CD4-positive, CD25-positive, alpha-beta regulatory T cell (primary cell): Measurements from ENCODE around the gene SLC6A11. TPM values are rescaled to one million over a fixed set of nuclear protein-coding genes. Genes with fewer than 3 reads are reported as not detected.

ENCODE experiments used
- ATAC-seq, 2 donors: fragments of 150-1000 bp; cut with Tn5 transposase; one replicate each; pipeline ENCODE4 v1.10.0; 2021; ENCODE audit warnings: low read depth in 2 of 2, moderate number of reproducible peaks in 2 of 2, moderate library complexity in 1 of 2
- DNase-seq, 3 donors: peaks; one replicate each; pipeline versions ENCODE4 v3.0.0 to v3.0.0-alpha.2; 2012 to 2022; ENCODE audit warnings: mixed read lengths in 1 of 3
- H3K27ac ChIP-seq: one replicate; pipeline ENCODE4 v1.7.0; 2013; ENCODE audit warnings: mild to moderate bottlenecking, low read length; ENCODE audit not compliant: insufficient read depth, poor library complexity, severe bottlenecking
- H3K27me3 ChIP-seq: one replicate; pipeline ENCODE4 v1.7.0; 2013; ENCODE audit warnings: low read length; ENCODE audit not compliant: control insufficient read depth, insufficient read depth
- H3K36me3 ChIP-seq: one replicate; pipeline ENCODE4 v1.7.0; 2013; ENCODE audit warnings: mild to moderate bottlenecking, low read length, moderate library complexity; ENCODE audit not compliant: control insufficient read depth, insufficient read depth
- H3K4me1 ChIP-seq: 2 replicates; pipeline ENCODE4 v1.7.0; 2013; ENCODE audit warnings: mild to moderate bottlenecking, low read length; ENCODE audit not compliant: insufficient read depth, control insufficient read depth, poor library complexity, severe bottlenecking
- H3K4me3 ChIP-seq: one replicate; pipeline ENCODE4 v1.7.0; 2013; ENCODE audit warnings: low read depth, mild to moderate bottlenecking, low read length, moderate library complexity
- H3K9me3 ChIP-seq, 2 experiments: 1 replicate in 1 of 2; 2 replicates in 1 of 2; pipeline ENCODE4 v1.7.0; 2013; ENCODE audit warnings: low read length in 2 of 2, mild to moderate bottlenecking in 1 of 2, moderate library complexity in 1 of 2; ENCODE audit not compliant: control insufficient read depth in 2 of 2
- H3K27ac Mint-ChIP-seq, 3 donors: one replicate each; pipeline ENCODE4 v1.8.0; 2020 to 2022; ENCODE audit warnings: mild to moderate bottlenecking in 3 of 3, mixed read lengths in 3 of 3, moderate library complexity in 2 of 3
- H3K27me3 Mint-ChIP-seq: one replicate; pipeline ENCODE4 v1.8.0; 2022; ENCODE audit warnings: mild to moderate bottlenecking, mixed read lengths
- H3K36me3 Mint-ChIP-seq: one replicate; pipeline ENCODE4 v1.8.0; 2020; ENCODE audit warnings: mixed read lengths
- H3K4me1 Mint-ChIP-seq, 4 donors: one replicate each; pipeline ENCODE4 v1.8.0; 2020 to 2022; ENCODE audit warnings: mixed read lengths in 4 of 4, mild to moderate bottlenecking in 1 of 4
- H3K4me3 Mint-ChIP-seq, 4 donors: one replicate each; pipeline ENCODE4 v1.8.0; 2020 to 2022; ENCODE audit warnings: mild to moderate bottlenecking in 4 of 4, mixed read lengths in 4 of 4, moderate library complexity in 3 of 4
- H3K9me3 Mint-ChIP-seq, 7 donors: one replicate each; pipeline ENCODE4 v1.8.0; 2020 to 2022; ENCODE audit warnings: mixed read lengths in 7 of 7, mild to moderate bottlenecking in 3 of 7, moderate library complexity in 2 of 7
- polyA plus RNA-seq, 4 donors: library from polyadenylated mRNA; unstranded; fragments of 300-500 nt; fragmentation: Illumina TruSeq; gene quantifications; one replicate each; pipeline ENCODE4 v1.2.3, GENCODE V29; 2021
- total RNA-seq: library from RNA; stranded (reverse); gene quantifications from one replicate; pipeline ENCODE4 v1.2.3, GENCODE V29; 2022

The SLC6A11 gene
- total and polyA plus RNA-seq, 5 donors from 2014 or later, result not detected

DNA sequence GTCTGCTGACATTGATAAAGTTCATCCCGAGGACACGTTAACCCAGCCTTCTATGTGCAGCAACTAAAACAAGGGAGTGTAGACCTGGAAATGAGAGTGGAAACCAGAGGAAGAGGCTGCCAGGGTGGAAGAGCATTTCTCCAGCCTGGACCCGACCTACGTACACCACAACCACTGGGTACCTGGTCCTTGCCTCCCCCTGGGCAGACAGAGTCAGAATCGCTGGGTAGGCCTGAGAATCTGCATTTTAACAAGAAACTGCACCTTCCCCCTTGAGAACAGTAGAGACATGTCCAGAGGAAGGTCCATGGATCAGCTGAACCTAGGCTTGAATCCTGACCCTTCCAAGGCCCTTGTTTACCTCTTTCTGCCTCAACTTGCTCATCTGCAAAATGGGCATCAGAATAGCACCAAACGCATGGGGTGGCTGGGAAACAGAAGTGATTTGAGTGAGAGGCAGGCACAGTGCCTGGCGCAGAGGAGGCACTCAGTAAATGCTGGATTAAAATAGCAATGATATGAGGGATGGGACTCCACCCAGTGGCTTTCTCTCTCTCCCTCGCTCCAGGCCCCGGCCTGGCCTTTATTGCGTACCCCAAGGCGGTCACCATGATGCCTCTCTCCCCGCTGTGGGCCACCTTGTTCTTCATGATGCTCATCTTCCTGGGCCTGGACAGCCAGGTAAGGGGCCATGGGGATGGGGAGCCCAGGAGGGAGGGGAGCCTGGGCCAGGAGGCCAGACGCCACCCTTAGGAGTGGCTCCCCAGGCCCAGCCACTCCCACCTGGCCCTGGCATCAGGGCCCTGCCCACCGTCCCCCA, 109.6 kb downstream of the SLC6A11 start:
- ATAC-seq (no peak), DNase-seq (no peak)
- Histone ChIP-seq H3K36me3 (no peaks in the 10 kb centered on the region), H3K4me1 (no peaks in the 10 kb centered on the region), H3K9me3 (no peaks in the 10 kb centered on the region), H3K27me3 (peaks cover 6% of the 10 kb centered on the region), H3K4me3 (no peak overlapping the region), H3K27ac (no peak overlapping the region)
- H3K27ac Mint-ChIP-seq, result no peak overlapping the region
- peaks cover 0 to 3% (median 2%) of the 10 kb centered on the region in 7 donors for H3K9me3 Mint-ChIP-seq
- H3K27me3 Mint-ChIP-seq, result peaks cover 13% of the 10 kb centered on the region
- H3K36me3 Mint-ChIP-seq, result no peaks in the 10 kb centered on the region
- no peak overlapping the region for H3K4me3 Mint-ChIP-seq
- no peaks in the 10 kb centered on the region for H3K4me1 Mint-ChIP-seq

DNA sequence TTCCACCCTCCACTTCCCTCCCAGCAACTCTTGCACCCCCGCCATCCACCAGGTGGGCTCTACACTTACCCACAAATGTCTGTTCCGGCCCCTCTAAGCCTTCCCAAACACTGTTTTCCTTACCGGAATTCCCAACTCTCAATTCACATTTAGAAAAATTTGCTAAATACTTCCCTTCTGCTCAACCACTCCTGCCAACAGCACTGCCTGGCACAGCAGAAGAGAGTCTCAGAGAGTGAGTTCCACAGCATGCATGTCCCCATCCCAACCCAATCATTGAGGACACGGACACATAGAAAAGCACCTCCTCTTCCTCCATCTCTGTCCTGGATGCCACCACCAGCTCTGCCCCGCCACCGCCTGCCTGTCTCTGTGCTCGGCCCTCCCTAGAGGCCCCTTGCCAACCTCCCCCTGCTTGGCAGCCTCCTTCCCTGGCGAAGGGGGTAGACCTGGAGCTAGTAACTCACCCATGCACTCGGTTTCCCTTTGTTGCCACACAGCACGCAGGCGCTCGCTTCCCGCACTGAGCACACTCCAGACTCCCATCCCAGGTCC, 110.3 kb downstream of the SLC6A11 start:
- Mint-ChIP-seq H3K4me1 (no peaks in the 10 kb centered on the region), H3K4me3 (no peak overlapping the region), H3K27ac (no peak overlapping the region), H3K9me3 (peaks cover 0 to 3% (median 0%) of the 10 kb centered on the region in 7 donors), H3K36me3 (no peaks in the 10 kb centered on the region), H3K27me3 (peaks cover 6% of the 10 kb centered on the region)
- H3K36me3 ChIP-seq, result no peaks in the 10 kb centered on the region
- peaks cover 2% of the 10 kb centered on the region for H3K27me3 ChIP-seq
- ATAC-seq, result no peak
- H3K9me3 ChIP-seq, result no peaks in the 10 kb centered on the region
- no peaks in the 10 kb centered on the region for H3K4me1 ChIP-seq
- no peak for DNase-seq
- H3K4me3 ChIP-seq, result no peak overlapping the region
- H3K27ac ChIP-seq, result no peak overlapping the region

DNA sequence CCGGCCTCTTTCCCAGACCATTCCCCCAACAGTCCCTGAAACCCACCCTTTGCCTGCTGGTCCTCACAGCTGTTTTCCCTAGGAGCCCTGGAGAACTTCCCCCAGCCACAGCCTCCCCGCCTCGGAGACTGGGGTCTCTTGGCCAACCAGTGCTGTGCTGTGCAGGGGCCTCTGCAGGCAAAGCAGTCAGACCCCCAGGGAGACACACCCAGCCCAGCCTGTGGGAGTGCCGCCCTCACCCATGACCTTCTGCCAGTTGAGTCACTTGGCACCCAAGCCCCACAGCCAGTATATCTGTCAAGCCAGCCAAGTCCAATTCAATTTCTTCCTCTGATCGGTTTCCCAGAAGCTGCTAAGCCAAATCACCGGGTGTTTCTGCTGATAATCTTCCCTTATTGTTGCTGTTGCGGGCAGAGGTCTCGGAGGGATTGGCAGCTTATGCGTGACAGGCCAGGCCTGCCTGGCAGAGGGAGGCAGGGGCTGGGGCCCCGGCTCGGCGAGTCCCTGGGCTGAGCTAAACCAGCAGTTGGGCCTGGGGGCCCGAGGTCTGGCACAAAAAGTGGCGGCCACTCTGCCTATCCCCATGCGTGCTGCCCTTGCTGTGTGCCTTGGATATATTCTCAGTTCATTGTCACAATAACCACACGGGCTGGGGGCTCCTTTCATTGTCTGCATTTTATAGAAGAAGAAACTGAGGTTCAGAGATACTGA, 110.9 kb downstream of the SLC6A11 start:
- H3K27me3 ChIP-seq, result peaks cover 2% of the 10 kb centered on the region
- peaks cover 0 to 3% (median 0%) of the 10 kb centered on the region in 7 donors for H3K9me3 Mint-ChIP-seq
- H3K4me3 ChIP-seq, result no peak overlapping the region
- H3K36me3 ChIP-seq, result no peaks in the 10 kb centered on the region
- DNase-seq (no peak), ATAC-seq (no peak)
- H3K27ac ChIP-seq, result no peak overlapping the region
- H3K4me3 Mint-ChIP-seq, result no peak overlapping the region
- no peaks in the 10 kb centered on the region for H3K27me3 Mint-ChIP-seq
- no peaks in the 10 kb centered on the region for H3K4me1 ChIP-seq
- no peaks in the 10 kb centered on the region for H3K36me3 Mint-ChIP-seq
- H3K4me1 Mint-ChIP-seq, result no peaks in the 10 kb centered on the region
- no peak overlapping the region for H3K27ac Mint-ChIP-seq
- H3K9me3 ChIP-seq, result no peaks in the 10 kb centered on the region

DNA sequence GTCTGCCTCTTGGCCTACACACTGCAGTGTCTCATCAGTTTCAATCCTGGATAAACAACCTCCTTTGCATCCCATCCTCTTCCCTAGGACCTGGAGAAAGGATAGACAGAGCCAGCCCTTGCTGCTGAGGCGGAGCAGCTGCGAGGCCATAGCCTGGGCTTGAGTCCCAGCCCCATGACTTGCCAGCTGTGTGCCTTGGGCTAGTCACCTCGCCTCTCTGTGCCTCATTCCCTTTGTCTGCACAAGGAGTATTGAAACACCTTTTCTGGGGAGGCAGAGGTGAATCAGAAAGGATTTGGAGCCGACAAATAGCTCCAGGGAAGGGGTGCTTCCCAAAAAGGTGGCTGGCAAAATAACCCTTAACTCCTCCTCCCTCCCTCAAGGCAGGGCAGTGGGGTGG, 111.5 kb downstream of the SLC6A11 start:
- H3K27ac Mint-ChIP-seq, result no peak overlapping the region

DNA sequence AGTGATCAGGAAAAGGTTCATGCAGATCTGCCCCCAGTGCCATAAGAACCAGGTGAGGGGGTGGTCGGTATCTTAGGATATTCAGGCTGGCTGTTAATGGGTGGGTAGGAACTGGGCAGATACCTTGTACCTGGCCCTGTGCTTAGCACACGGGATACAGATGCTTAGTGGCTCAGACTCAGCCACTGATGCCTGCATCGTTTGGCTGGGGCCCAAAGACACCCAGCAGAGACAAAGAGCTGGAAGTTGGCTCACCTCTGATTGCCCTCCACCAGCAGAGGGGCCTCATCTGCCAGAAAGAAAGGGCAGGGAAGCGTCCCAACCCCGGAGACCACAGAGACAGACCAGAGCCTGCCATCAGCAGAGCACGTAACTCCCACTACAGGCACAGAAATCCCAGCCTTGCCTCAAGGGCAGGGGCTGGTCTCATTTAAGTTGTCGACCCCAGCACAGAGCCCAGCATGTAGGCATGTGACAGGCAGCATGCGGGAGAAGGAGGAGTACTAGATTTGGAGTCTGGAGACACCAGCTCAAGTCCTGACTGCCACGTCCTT, 112.5 kb downstream of the SLC6A11 start:
- Mint-ChIP-seq H3K36me3 (no peaks in the 10 kb centered on the region), H3K27ac (no peak overlapping the region), H3K4me3 (no peak overlapping the region), H3K9me3 (peaks cover 0 to 3% (median 0%) of the 10 kb centered on the region in 7 donors), H3K27me3 (no peaks in the 10 kb centered on the region), H3K4me1 (no peaks in the 10 kb centered on the region)
- no peaks in the 10 kb centered on the region for H3K9me3 ChIP-seq
- no peaks in the 10 kb centered on the region for H3K36me3 ChIP-seq
- no peaks in the 10 kb centered on the region for H3K27me3 ChIP-seq
- no peaks in the 10 kb centered on the region for H3K4me1 ChIP-seq
- H3K4me3 ChIP-seq, result no peak overlapping the region
- no peak overlapping the region for H3K27ac ChIP-seq
- ATAC-seq, result no peak
- no peak for DNase-seq

More for the DNA sequence above, 111.5 kb downstream of the SLC6A11 start:
- no peaks in the 10 kb centered on the region for H3K27me3 Mint-ChIP-seq
- H3K9me3 ChIP-seq, result no peaks in the 10 kb centered on the region
- H3K27ac ChIP-seq, result no peak overlapping the region
- DNase-seq (no peak), ATAC-seq (no peak)
- H3K4me3 ChIP-seq, result no peak overlapping the region
- H3K27me3 ChIP-seq, result no peaks in the 10 kb centered on the region
- no peak overlapping the region for H3K4me3 Mint-ChIP-seq
- H3K4me1 ChIP-seq, result no peaks in the 10 kb centered on the region
- H3K36me3 ChIP-seq, result no peaks in the 10 kb centered on the region
- H3K9me3 Mint-ChIP-seq, result peaks cover 0 to 3% (median 0%) of the 10 kb centered on the region in 7 donors
- H3K4me1 Mint-ChIP-seq, result no peaks in the 10 kb centered on the region
- H3K36me3 Mint-ChIP-seq, result no peaks in the 10 kb centered on the region

DNA sequence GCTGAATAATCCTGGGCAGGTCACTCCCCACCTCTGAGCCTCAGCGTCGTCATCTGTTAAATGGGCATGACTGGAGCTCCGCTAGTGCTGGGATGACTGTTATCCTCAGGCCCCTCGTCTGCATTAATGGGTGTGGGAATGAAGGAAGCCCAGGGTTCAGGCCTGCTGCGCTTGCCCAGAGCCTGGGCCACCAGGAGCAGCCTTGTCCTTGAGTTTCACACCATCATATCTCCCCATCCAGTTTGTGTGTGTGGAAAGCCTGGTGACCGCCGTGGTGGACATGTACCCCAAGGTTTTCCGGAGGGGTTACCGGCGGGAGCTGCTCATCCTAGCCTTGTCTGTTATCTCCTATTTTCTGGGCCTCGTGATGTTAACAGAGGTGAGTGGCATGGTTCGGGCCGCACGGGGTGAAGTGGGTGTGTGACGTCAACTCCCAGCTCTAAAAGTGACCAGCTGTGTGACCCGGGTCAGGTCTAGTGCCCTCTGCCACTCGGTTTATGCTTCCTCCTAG, 113.0 kb downstream of the SLC6A11 start:
- no peaks in the 10 kb centered on the region for H3K27me3 ChIP-seq
- H3K27me3 Mint-ChIP-seq, result no peaks in the 10 kb centered on the region
- no peak for ATAC-seq
- no peaks in the 10 kb centered on the region for H3K9me3 ChIP-seq
- no peaks in the 10 kb centered on the region for H3K4me1 ChIP-seq
- H3K4me3 ChIP-seq, result no peak overlapping the region
- no peaks in the 10 kb centered on the region for H3K36me3 ChIP-seq
- peaks cover 0 to 3% (median 0%) of the 10 kb centered on the region in 7 donors for H3K9me3 Mint-ChIP-seq
- H3K4me1 Mint-ChIP-seq, result no peaks in the 10 kb centered on the region
- no peak for DNase-seq
- H3K4me3 Mint-ChIP-seq, result no peak overlapping the region
- no peak overlapping the region for H3K27ac Mint-ChIP-seq
- no peak overlapping the region for H3K27ac ChIP-seq
- no peaks in the 10 kb centered on the region for H3K36me3 Mint-ChIP-seq

DNA sequence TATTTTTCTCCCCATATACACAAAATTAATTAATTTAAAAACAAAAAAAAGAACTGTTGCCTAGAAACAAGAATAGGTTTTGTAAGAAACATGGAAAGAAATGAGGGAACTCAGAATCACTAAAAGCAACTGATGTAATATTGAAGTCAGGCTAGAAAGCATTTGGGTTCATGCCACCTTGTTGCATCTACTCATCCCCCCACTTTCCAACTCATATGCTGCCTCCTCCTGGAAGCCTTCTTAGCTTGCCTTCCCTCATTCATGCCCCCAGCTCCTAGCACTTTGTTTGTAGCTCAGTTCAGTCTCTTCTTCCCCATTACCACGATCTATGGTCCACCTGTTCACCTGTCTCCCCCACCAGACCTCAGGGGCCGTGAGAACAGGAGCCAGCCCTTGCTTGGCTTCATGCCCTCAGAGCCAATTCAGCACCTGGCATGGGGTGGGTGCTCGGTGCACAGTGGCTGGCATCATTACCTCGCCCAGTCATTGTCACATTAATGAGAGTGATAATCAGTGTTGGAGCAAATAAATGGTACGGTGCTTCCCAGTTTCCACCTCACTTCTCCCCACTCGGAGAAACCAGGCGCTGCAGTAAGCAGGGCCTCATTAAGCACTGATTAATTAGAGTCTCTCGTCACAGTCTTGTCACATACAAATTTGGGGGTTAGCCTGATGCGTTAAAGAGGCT, 114.1 kb downstream of the SLC6A11 start:
- peaks cover 0 to 3% (median 0%) of the 10 kb centered on the region in 7 donors for H3K9me3 Mint-ChIP-seq

More for the DNA sequence above, 114.1 kb downstream of the SLC6A11 start:
- DNase-seq, result no peak
- Histone ChIP-seq H3K27ac (no peak overlapping the region), H3K36me3 (no peaks in the 10 kb centered on the region), H3K4me3 (no peak overlapping the region), H3K9me3 (no peaks in the 10 kb centered on the region), H3K4me1 (no peaks in the 10 kb centered on the region), H3K27me3 (no peaks in the 10 kb centered on the region)
- Mint-ChIP-seq H3K36me3 (no peaks in the 10 kb centered on the region), H3K4me3 (no peak overlapping the region), H3K27me3 (no peaks in the 10 kb centered on the region), H3K27ac (no peak overlapping the region), H3K4me1 (no peaks in the 10 kb centered on the region)
- ATAC-seq, result no peak
